Measurements from ENCODE around the gene NFIB.

The NFIB gene

DNA sequence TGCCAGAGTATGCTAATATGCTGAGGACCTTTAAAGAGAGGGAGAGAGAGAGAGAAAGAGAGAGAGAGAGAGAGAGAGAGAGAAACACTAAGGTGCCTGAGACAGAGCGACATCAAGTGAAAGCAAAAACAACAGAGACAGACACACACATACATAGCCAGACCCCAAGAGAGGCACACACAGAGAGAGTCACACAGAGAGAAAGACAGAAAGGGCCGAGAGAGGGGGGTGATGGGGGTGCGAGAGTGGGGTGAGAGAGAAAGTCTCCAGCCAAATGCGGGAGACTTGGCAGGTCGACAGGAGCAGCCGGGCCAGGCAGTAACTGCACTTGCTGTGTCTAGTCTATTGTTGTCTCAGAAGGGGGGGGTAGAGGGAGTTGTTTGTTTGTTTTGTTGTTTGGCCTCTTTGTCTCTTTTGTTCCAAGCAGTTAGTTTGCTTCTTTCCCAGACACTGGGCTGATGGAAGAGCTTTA, 30.1 kb upstream of the NFIB start:
- H3K36me3 ChIP-seq, result no peaks in the 10 kb centered on the region
- peaks cover 25% of the 10 kb centered on the region for H3K27me3 ChIP-seq (ENCODE audit: insufficient read depth, low read depth, severe bottlenecking)
- no peak overlapping the region for H3K4me3 ChIP-seq (ENCODE audit: low read depth, low read length)
- H3K9me3 ChIP-seq (ENCODE audit: severe bottlenecking), result no peaks in the 10 kb centered on the region
- H3K27ac ChIP-seq, result no peak overlapping the region
- TF ChIP-seq, protein P1, sequence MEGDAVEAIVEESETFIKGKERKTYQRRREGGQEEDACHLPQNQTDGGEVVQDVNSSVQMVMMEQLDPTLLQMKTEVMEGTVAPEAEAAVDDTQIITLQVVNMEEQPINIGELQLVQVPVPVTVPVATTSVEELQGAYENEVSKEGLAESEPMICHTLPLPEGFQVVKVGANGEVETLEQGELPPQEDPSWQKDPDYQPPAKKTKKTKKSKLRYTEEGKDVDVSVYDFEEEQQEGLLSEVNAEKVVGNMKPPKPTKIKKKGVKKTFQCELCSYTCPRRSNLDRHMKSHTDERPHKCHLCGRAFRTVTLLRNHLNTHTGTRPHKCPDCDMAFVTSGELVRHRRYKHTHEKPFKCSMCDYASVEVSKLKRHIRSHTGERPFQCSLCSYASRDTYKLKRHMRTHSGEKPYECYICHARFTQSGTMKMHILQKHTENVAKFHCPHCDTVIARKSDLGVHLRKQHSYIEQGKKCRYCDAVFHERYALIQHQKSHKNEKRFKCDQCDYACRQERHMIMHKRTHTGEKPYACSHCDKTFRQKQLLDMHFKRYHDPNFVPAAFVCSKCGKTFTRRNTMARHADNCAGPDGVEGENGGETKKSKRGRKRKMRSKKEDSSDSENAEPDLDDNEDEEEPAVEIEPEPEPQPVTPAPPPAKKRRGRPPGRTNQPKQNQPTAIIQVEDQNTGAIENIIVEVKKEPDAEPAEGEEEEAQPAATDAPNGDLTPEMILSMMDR (IDR thresholded peaks at IDR 0.05; ENCODE audit: low read depth, low read length), result no peak
- no peak for DNase-seq

DNA sequence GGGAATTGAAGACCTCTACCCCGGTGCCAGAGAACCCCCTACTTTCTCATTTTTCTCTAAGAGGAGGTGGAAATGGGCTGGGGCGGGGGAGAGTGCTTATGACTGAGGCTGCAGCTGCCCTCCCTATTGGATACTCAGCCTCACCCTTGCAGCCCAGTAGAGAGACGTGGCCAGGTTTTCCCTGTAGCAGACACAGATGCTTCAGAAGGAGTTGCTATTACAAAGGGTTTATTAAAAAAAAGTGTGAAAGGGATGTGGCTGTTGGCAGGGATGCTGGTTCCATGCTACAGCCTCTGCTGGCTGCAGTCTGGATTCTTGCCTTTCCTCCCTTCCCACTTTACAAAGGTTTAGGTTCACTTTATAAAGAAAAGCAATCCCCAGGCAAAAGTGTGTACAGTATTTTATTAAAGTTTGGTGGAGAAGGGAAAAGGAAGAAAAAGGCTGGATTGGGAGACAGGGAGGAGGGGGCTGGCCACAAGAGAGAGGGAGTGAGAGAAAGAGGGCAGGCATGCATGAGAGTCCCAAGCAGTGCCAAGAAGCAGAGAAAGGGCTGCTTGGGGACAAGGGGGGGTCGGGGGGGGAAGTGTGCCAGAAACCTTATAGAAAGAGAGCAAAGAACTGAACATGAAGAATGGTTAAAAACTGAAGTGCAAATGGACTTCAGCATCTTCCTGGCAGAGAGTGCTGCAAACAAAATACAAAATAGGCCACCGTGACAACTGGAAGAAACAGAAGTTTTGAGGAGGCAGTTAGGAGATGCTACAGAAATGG, 29.5 kb upstream of the NFIB start:
- TF ChIP-seq, protein P1 (IDR thresholded peaks at IDR 0.05; ENCODE audit: low read depth, low read length), result no peak
- DNase-seq, result no peak
- H3K27ac ChIP-seq, result no peak overlapping the region
- peaks cover 19% of the 10 kb centered on the region for H3K27me3 ChIP-seq (ENCODE audit: insufficient read depth, low read depth, severe bottlenecking)
- H3K4me3 ChIP-seq (ENCODE audit: low read depth, low read length), result no peak overlapping the region
- no peaks in the 10 kb centered on the region for H3K9me3 ChIP-seq (ENCODE audit: severe bottlenecking)
- no peaks in the 10 kb centered on the region for H3K36me3 ChIP-seq

DNA sequence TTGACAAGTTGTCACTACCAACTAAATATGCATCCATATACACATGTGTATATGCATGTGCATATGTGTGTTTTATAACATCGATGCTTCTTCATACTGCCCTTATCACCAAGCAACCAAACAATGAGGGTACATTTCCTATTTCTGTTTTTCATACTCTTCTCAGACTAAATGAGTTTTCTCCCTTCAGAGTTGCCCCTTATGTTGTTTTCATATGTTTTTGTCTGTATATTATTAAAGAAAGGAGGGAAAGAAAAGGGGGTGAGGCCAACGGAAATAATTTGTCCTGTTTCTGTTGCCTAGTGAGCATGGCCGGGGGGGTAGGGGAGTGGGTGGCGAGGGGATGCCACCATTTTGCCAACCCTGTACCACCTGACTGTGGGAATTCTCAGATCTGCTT, 28.8 kb upstream of the NFIB start:
- Histone ChIP-seq H3K9me3 (ENCODE audit: severe bottlenecking) (no peaks in the 10 kb centered on the region), H3K4me3 (ENCODE audit: low read depth, low read length) (no peak overlapping the region), H3K27ac (no peak overlapping the region), H3K27me3 (ENCODE audit: insufficient read depth, low read depth, severe bottlenecking) (peaks cover 14% of the 10 kb centered on the region), H3K36me3 (no peaks in the 10 kb centered on the region)
- TF ChIP-seq, protein P1 (IDR thresholded peaks at IDR 0.05; ENCODE audit: low read depth, low read length), result no peak
- no peak for DNase-seq

DNA sequence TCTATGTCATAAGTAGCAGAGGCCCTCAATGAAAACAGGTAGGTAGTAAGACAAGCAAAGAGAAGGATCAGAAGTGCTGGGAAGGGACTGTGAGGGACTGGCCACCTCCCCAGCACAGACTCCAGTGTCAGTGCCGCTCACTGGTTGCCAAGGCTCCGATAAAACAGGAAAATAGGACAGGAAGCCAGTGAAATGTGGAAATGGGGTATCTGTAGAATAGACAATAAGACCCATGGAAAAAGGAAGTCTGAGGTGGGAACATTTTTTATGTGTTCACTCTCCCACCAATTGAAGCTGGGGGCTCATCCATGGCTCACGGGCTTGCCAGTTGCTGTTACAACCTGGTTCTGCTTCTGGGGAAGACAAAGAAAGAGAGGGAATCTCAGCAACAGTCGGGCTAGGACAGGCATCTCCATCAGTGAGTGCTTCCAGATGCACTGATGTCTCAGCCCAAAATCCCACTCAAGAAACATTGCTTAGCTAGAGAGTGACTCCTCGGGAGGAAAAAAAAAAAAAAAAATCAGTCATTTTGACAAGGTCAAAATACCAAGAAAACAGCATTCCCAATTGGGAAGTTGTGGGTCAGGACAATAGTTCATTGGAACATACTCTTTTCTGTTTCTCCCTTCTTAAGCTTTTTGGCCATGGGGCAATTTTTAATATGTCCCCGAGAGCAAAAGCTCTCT, 27.6 kb upstream of the NFIB start:
- H3K36me3 ChIP-seq, result no peaks in the 10 kb centered on the region
- TF ChIP-seq, protein P1 (IDR thresholded peaks at IDR 0.05; ENCODE audit: low read depth, low read length), result no peak
- no peak for DNase-seq
- no peaks in the 10 kb centered on the region for H3K9me3 ChIP-seq (ENCODE audit: severe bottlenecking)
- H3K27ac ChIP-seq, result no peak overlapping the region
- peaks cover 3% of the 10 kb centered on the region for H3K27me3 ChIP-seq (ENCODE audit: insufficient read depth, low read depth, severe bottlenecking)
- H3K4me3 ChIP-seq (ENCODE audit: low read depth, low read length), result no peak overlapping the region

DNA sequence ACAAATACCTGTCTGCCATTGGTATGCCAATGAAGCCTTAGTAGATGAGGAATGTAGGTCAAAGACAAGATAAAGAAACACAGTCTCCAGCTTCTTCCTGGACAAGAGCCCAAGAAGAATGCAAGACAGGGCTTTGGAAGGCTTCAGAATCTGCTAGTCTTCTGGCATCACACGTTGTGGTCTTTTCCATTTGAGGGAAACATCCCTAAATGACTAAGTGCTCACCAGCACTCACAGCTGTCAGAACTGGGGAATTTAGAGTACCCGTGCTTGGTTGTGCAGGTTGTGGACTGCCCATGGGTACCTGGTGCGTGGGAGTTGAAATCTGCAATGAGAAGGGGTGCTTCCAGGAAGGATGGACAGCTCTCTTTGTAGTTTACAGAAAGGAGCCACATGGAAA, 27.1 kb upstream of the NFIB start:
- Histone ChIP-seq H3K4me3 (ENCODE audit: low read depth, low read length) (no peak overlapping the region), H3K36me3 (no peaks in the 10 kb centered on the region), H3K9me3 (ENCODE audit: severe bottlenecking) (no peaks in the 10 kb centered on the region), H3K27ac (no peak overlapping the region), H3K27me3 (ENCODE audit: insufficient read depth, low read depth, severe bottlenecking) (no peaks in the 10 kb centered on the region)
- TF ChIP-seq, protein P1 (IDR thresholded peaks at IDR 0.05; ENCODE audit: low read depth, low read length), result no peak
- DNase-seq, result no peak

All from WERI-Rb-1 (cell line).